Spleen (tissue), 11 donors: ENCODE results near the gene KDM4D. TPM values are rescaled to one million over a fixed set of nuclear protein-coding genes. Genes with fewer than 3 reads are reported as not detected.
"Not testable (repeated sequence)": the region's sequence is repeated elsewhere in the genome, so short reads cannot be mapped to it uniquely, and the experiment has no call there.

Source experiments
- DNase-seq: peaks from one replicate; pipeline ENCODE4 v3.0.0-alpha.2; 2020
- H3K27ac ChIP-seq, 8 donors: fragments of 200-600 bp; sonication (generic) in 7 of 8; 1 replicate in 4 of 8; 2 replicates in 4 of 8; pipeline versions ENCODE4 v1.5.0 to v1.8.0; 2016 to 2021; ENCODE audit warnings: inconsistent platforms in 4 of 8, mild to moderate bottlenecking in 4 of 8, moderate library complexity in 1 of 8
- H3K27me3 ChIP-seq, 7 donors: fragments of 200-600 bp; sonication (generic) in 6 of 7; replicated peaks in 1 of 7; 1 replicate in 4 of 7; 2 replicates in 3 of 7; pipeline versions ENCODE4 v1.5.0 to v1.8.0; 2016 to 2021; ENCODE audit warnings: inconsistent platforms in 3 of 7, mild to moderate bottlenecking in 1 of 7
- H3K36me3 ChIP-seq, 6 donors: fragments of 200-600 bp; sonication (generic) in 5 of 6; 1 replicate in 4 of 6; 2 replicates in 2 of 6; pipeline versions ENCODE4 v1.5.0 to v1.8.0; 2016 to 2021; ENCODE audit warnings: inconsistent platforms in 2 of 6
- H3K4me1 ChIP-seq, 6 donors: fragments of 200-600 bp; sonication (generic) in 5 of 6; 1 replicate in 3 of 6; 2 replicates in 3 of 6; pipeline versions ENCODE4 v1.5.0 to v1.8.0; 2016 to 2021; ENCODE audit warnings: inconsistent platforms in 3 of 6
- H3K4me3 ChIP-seq, 8 donors: fragments of 200-600 bp; sonication (generic) in 7 of 8; 1 replicate in 4 of 8; 2 replicates in 4 of 8; pipeline versions ENCODE4 v1.5.0 to v1.8.0; 2016 to 2021; ENCODE audit warnings: inconsistent platforms in 4 of 8, mild to moderate bottlenecking in 4 of 8, moderate library complexity in 2 of 8
- H3K9me3 ChIP-seq, 8 donors: fragments of 200-600 bp; sonication (generic) in 7 of 8; 1 replicate in 4 of 8; 2 replicates in 4 of 8; pipeline versions ENCODE4 v1.5.0 to v1.8.0; 2016 to 2021; ENCODE audit warnings: inconsistent platforms in 4 of 8
- CTCF ChIP-seq, 11 experiments: fragments of 200-600 bp in 7 of 11; fragments of 450-650 bp in 4 of 11; sonication (generic) in 4 of 11; IDR thresholded peaks in 8 of 11; conservative IDR thresholded peaks in 3 of 11; 1 replicate in 7 of 11; 2 replicates in 4 of 11; pipeline versions ENCODE4 v1.4.0 to v1.8.0; 2016 to 2021; ENCODE audit warnings: antibody characterized with exemption in 11 of 11, inconsistent platforms in 4 of 11, mild to moderate bottlenecking in 1 of 11
- POLR2A ChIP-seq, 3 donors: fragments of 450-650 bp; IDR thresholded peaks; one replicate each; pipeline ENCODE4 v1.5.1; 2017; ENCODE audit warnings: antibody characterized with exemption in 3 of 3, mild to moderate bottlenecking in 1 of 3
- POLR2AphosphoS5 ChIP-seq, 3 donors: sonication (generic); formaldehyde crosslinking; IDR thresholded peaks; one replicate each; pipeline ENCODE4 v1.5.1; 2017; ENCODE audit warnings: antibody characterized with exemption in 3 of 3
- WGBS, 5 donors: extraction: QIAGEN DNeasy Blood & Tissue Kit in 3 of 5; methylation state at CpG; one replicate each; pipeline versions ENCODE4 v1.1.5 to v1.1.7; 2013 to 2018; 5-methylcytosine and 5-hydroxymethylcytosine counted together
- intact Hi-C: fragments of 100-400 bp; cut with DNase I; formaldehyde crosslinking; loops from one replicate; pipeline ENCODE4 v1.15.0; 2023; ENCODE audit warnings: low total_unique reads
- polyA plus RNA-seq, 3 donors: library from polyadenylated mRNA; stranded (reverse); fragments of 200-250 nt; gene quantifications; one replicate each; pipeline ENCODE4 v1.2.1, GENCODE V29; 2013
- total RNA-seq, 7 donors: library from RNA; depleted of rRNA in 3 of 7; stranded (reverse); fragments of >200 nt in 3 of 7; fragmentation: NEBNext Ultra II Directional in 4 of 7; extraction: Animal tissue kit (Norgen Biotek cat#: 25700) in 4 of 7; gene quantifications; one replicate each; pipeline versions ENCODE4 v1.1.0 to v1.2.1, GENCODE V29; 2016 to 2021
- donor health status: healthy with polysubstance abuse.
- donor health status: DM: no; HTN: no; CAD: no; lungs with moderate emphysema.
- donor health status: DM: no; HTN: no; CAD: no.
- donor health status: Bipolar disorder and iron deficiency.
- donor health status: healthy.
- donor health status: DM: no; HTN: no; CAD: no.
- donor health status: DM: yes; HTN: yes; CAD: no.

Gene KDM4D
- total and polyA plus RNA-seq, 10 donors, result 0.39 to 2.8 (median 1.0) TPM

- Histone ChIP-seq H3K27ac (peak overlapping the region in 6 of 8 donors; percentile 4 to 81 (median 70)), H3K27me3 (no peaks in the 10 kb centered on the region), H3K36me3 (no peaks in the 10 kb centered on the region), H3K9me3 (no peaks in the 10 kb centered on the region), H3K4me3 (no peak overlapping the region), H3K4me1 (peaks cover 16 to 51% (median 34%) of the 10 kb centered on the region in 6 donors)
- WGBS, 5 donors, result 56 to 88% (median 74%) methylated on average over 1 of the region's 1 CpG
- TF ChIP-seq CTCF (IDR thresholded peaks at IDR 0.05 in 8 of 11, conservative IDR thresholded peaks at IDR 0.05 in 3 of 11), result no peak
- TF ChIP-seq POLR2AphosphoS5 (IDR thresholded peaks at IDR 0.05), result no peak
- no peak for TF ChIP-seq POLR2A (IDR thresholded peaks at IDR 0.05)
- intact Hi-C loops, result no loop called here
- DNase-seq, result no peak
Measured at GRCh38 chr11:94928117-94928990, 45.2 kb upstream of the KDM4D start.

- H3K36me3 ChIP-seq, H3K4me3 ChIP-seq, DNase-seq, intact Hi-C loops, H3K27ac ChIP-seq, H3K27me3 ChIP-seq, H3K9me3 ChIP-seq: not testable (repeated sequence)
- H3K4me1 ChIP-seq, result peaks cover 11 to 41% (median 27%) of the 10 kb centered on the region in 6 donors
Measured at GRCh38 chr11:94932072-94932471, 41.4 kb upstream of the KDM4D start.

- no peaks in the 10 kb centered on the region for H3K27me3 ChIP-seq
- 93 to 98% (median 96%) methylated on average over 5 of the region's 5 CpGs for WGBS, 5 donors
- no peak overlapping the region for H3K4me3 ChIP-seq
- TF ChIP-seq CTCF (IDR thresholded peaks at IDR 0.05 in 8 of 11, conservative IDR thresholded peaks at IDR 0.05 in 3 of 11), result no peak
- no peak for TF ChIP-seq POLR2AphosphoS5 (IDR thresholded peaks at IDR 0.05)
- intact Hi-C loops, result no loop called here
- no peak for DNase-seq
- no peaks in the 10 kb centered on the region for H3K9me3 ChIP-seq
- H3K4me1 ChIP-seq, result peaks cover 7 to 37% (median 23%) of the 10 kb centered on the region in 6 donors
- H3K27ac ChIP-seq, result peak overlapping the region in 3 of 8 donors; percentile 14 to 46 (median 39)
- no peaks in the 10 kb centered on the region for H3K36me3 ChIP-seq
Measured at GRCh38 chr11:94932503-94932902, 41.0 kb upstream of the KDM4D start.

- H3K27me3 ChIP-seq, result no peaks in the 10 kb centered on the region
- no peak overlapping the region for H3K4me3 ChIP-seq
- H3K9me3 ChIP-seq, result no peaks in the 10 kb centered on the region
- peak overlapping the region in 6 of 8 donors; percentile 17 to 49 (median 36) for H3K27ac ChIP-seq
- DNase-seq, result no peak
- TF ChIP-seq CTCF (IDR thresholded peaks at IDR 0.05 in 8 of 11, conservative IDR thresholded peaks at IDR 0.05 in 3 of 11) (no peak), POLR2A (IDR thresholded peaks at IDR 0.05) (no peak), POLR2AphosphoS5 (IDR thresholded peaks at IDR 0.05) (no peak)
- H3K36me3 ChIP-seq, result no peaks in the 10 kb centered on the region
- WGBS, 5 donors, result 47 to 63% (median 56%) methylated on average over 5 of the region's 5 CpGs
- intact Hi-C loops, result no loop called here
- peaks cover 6 to 28% (median 19%) of the 10 kb centered on the region in 6 donors for H3K4me1 ChIP-seq
Measured at GRCh38 chr11:94933223-94934130, 40.0 kb upstream of the KDM4D start.
